HG03565 (cell line): ENCODE data around the gene RABEP2.

Experiments
- ATAC-seq: cut with Tn5 transposase; IDR thresholded peaks from one replicate; pipeline ENCODE4 v1.9.1; 2021; ENCODE audit warnings: mild to moderate bottlenecking, moderate library complexity; ENCODE audit not compliant: unreplicated experiment

The RABEP2 gene

GRCh38 chr16:28859326-28859725 is 65.7 kb downstream of the RABEP2 start:
- ATAC-seq, result no peak

GRCh38 chr16:28858421-28858820 is 66.6 kb downstream of the RABEP2 start:
- no peak for ATAC-seq
